GM23248 (cell line): ENCODE data around the gene ZFYVE9. TPM values are rescaled to one million over a fixed set of nuclear protein-coding genes. Genes with fewer than 3 reads are reported as not detected.

Source experiments
- DNase-seq: peaks from one replicate; pipeline ENCODE4 v3.0.0-alpha.2; 2015
- H2AFZ ChIP-seq: fragments of 200-600 bp; sonication (generic); 2 replicates; pipeline ENCODE4 v1.6.1; 2016; ENCODE audit warnings: antibody characterized with exemption
- H3F3A ChIP-seq: fragments of 200-600 bp; sonication (generic); 2 replicates; pipeline ENCODE4 v1.6.1; 2016; ENCODE audit warnings: mild to moderate bottlenecking, antibody characterized with exemption, mixed run types; ENCODE audit not compliant: insufficient read depth
- H3K27ac ChIP-seq: fragments of 200-600 bp; sonication (generic); 2 replicates; pipeline ENCODE4 v1.5.1; 2016; ENCODE audit warnings: mild to moderate bottlenecking
- H3K27me3 ChIP-seq: fragments of 200-600 bp; sonication (generic); replicated peaks from 2 replicates; pipeline ENCODE4 v1.6.1; 2016; ENCODE audit warnings: mild to moderate bottlenecking; ENCODE audit not compliant: insufficient read depth
- H3K36me3 ChIP-seq: fragments of 200-600 bp; sonication (generic); 2 replicates; pipeline ENCODE4 v1.6.1; 2016; ENCODE audit warnings: low read depth, mild to moderate bottlenecking
- H3K4me1 ChIP-seq: fragments of 200-600 bp; sonication (generic); 2 replicates; pipeline ENCODE4 v1.6.1; 2016; ENCODE audit warnings: mild to moderate bottlenecking; ENCODE audit not compliant: insufficient read depth
- H3K4me2 ChIP-seq: fragments of 200-600 bp; sonication (generic); one replicate; pipeline ENCODE4 v1.6.1; 2016; ENCODE audit warnings: mild to moderate bottlenecking; ENCODE audit not compliant: unreplicated experiment
- H3K4me3 ChIP-seq: fragments of 200-600 bp; sonication (generic); 2 replicates; pipeline ENCODE4 v1.5.1; 2016; ENCODE audit warnings: mild to moderate bottlenecking
- H3K79me2 ChIP-seq: fragments of 200-600 bp; sonication (generic); 2 replicates; pipeline ENCODE4 v1.6.1; 2016; ENCODE audit warnings: mild to moderate bottlenecking; ENCODE audit not compliant: insufficient read depth
- H3K9ac ChIP-seq: fragments of 200-600 bp; sonication (generic); 2 replicates; pipeline ENCODE4 v1.6.1; 2016; ENCODE audit warnings: mild to moderate bottlenecking
- H3K9me2 ChIP-seq: fragments of 200-600 bp; sonication (generic); 2 replicates; pipeline ENCODE4 v1.6.1; 2016; ENCODE audit warnings: mixed run types, mild to moderate bottlenecking, moderate library complexity; ENCODE audit not compliant: insufficient read depth
- H3K9me3 ChIP-seq: fragments of 200-600 bp; sonication (generic); one replicate; pipeline ENCODE4 v1.6.1; 2017; ENCODE audit warnings: low read depth
- H4K20me1 ChIP-seq: fragments of 200-600 bp; sonication (generic); 2 replicates; pipeline ENCODE4 v1.6.0; 2016; ENCODE audit not compliant: insufficient read depth
- EZH2 ChIP-seq: fragments of 200-600 bp; sonication (generic); IDR thresholded peaks from 2 replicates; pipeline ENCODE4 v1.6.1; 2018; ENCODE audit warnings: antibody characterized with exemption, mild to moderate bottlenecking; ENCODE audit not compliant: insufficient read depth, poor library complexity, severe bottlenecking
- EZH2phosphoT487 ChIP-seq: fragments of 200-600 bp; sonication (generic); IDR thresholded peaks from 2 replicates; pipeline ENCODE4 v1.6.1; 2018; ENCODE audit warnings: antibody characterized with exemption, moderate library complexity, mild to moderate bottlenecking, low read depth; ENCODE audit not compliant: insufficient read depth
- WGBS, 2 experiments: methylation state at CpG; one replicate each; pipeline ENCODE4 v1.1.6; 2015 to 2017; ENCODE audit warnings: low lambda C conversion rate in 2 of 2, low coverage in 1 of 2; ENCODE audit errors: missing lambda C conversion rate in 2 of 2; 5-methylcytosine and 5-hydroxymethylcytosine counted together
- in situ Hi-C: fragments of 300-500 bp; cut with MboI; formaldehyde crosslinking; loops from 2 replicates; pipeline ENCODE4 v1.15.0; 2020
- polyA plus RNA-seq: library from polyadenylated mRNA; unstranded; fragments of >200 nt; fragmentation: Nextera tagmentation; extraction: Ambion mirVana; gene quantifications from 2 replicates; pipeline ENCODE4 v1.2.1, GENCODE V29; 2016
- total RNA-seq: library from RNA; depleted of rRNA; stranded (reverse); fragments of >200 nt; shearing (Covaris generic); gene quantifications from 2 replicates; pipeline ENCODE4 v1.2.3, GENCODE V29; 2014; rRNA removed

The ZFYVE9 gene
- total and polyA plus RNA-seq, 2 experiments from 2014 or later: 6.4 to 28.1 TPM

GRCh38 chr1:52385376-52385775 lies 243.5 kb downstream of the ZFYVE9 start:
- H3K4me2 ChIP-seq: no peak overlapping the region
- no peak overlapping the region for H3K4me3 ChIP-seq
- H3K27me3 ChIP-seq: no peaks in the 10 kb centered on the region
- H3K36me3 ChIP-seq: no peaks in the 10 kb centered on the region
- TF ChIP-seq EZH2 (no peak), EZH2phosphoT487 (no peak)
- no peak overlapping the region for H3K27ac ChIP-seq
- H3K4me1 ChIP-seq: no peaks in the 10 kb centered on the region
- H3F3A ChIP-seq: no peaks in the 10 kb centered on the region
- H3K9me2 ChIP-seq: no peaks in the 10 kb centered on the region
- in situ Hi-C loops: no loop called here
- no peak overlapping the region for H3K9ac ChIP-seq
- H4K20me1 ChIP-seq: no peaks in the 10 kb centered on the region
- WGBS, 2 experiments: 82 to 91% methylated on average over 3 of the region's 3 CpGs
- no peak for DNase-seq
- no peak overlapping the region for H2AFZ ChIP-seq
- no peaks in the 10 kb centered on the region for H3K9me3 ChIP-seq
- H3K79me2 ChIP-seq: no peaks in the 10 kb centered on the region

DNA sequence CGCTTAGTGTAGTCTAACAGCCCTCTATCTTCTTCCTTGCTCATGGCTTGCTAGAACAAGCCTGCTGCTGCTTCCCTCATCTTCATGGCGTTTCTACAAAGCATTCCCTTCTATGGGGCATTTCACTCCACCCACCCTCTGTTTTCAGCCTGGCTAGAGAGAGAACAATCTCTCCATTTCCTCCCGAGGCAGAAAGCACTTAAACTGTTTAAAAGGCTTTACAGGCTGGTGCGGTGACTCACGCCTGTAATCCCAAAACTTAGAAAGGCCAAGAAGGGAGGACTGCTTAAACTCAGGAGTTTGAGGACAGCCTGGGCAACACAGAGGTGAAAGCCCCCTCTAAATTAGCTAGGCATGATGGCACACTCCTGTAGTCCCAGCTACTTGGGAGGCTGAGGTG lies 244.6 kb downstream of the ZFYVE9 start:
- Histone ChIP-seq H3K27me3 (no peaks in the 10 kb centered on the region), H3K36me3 (no peaks in the 10 kb centered on the region), H4K20me1 (no peaks in the 10 kb centered on the region), H3K4me3 (no peak overlapping the region), H3K4me1 (no peaks in the 10 kb centered on the region), H3K9ac (no peak overlapping the region), H3K27ac (no peak overlapping the region), H3K4me2 (no peak overlapping the region), H3K9me3 (no peaks in the 10 kb centered on the region), H3K79me2 (no peaks in the 10 kb centered on the region), H2AFZ (no peak overlapping the region), H3K9me2 (no peaks in the 10 kb centered on the region), H3F3A (no peaks in the 10 kb centered on the region)
- TF ChIP-seq EZH2 (no peak), EZH2phosphoT487 (no peak)
- 95 to 96% methylated on average over 5 of the region's 5 CpGs for WGBS, 2 experiments
- DNase-seq: no peak
- in situ Hi-C loops: no loop called here

GRCh38 chr1:52393174-52393573 lies 251.3 kb downstream of the ZFYVE9 start:
- H3K4me1 ChIP-seq: no peaks in the 10 kb centered on the region

More at GRCh38 chr1:52393174-52393573, 251.3 kb downstream of the ZFYVE9 start:
- Histone ChIP-seq H3K9ac (no peak overlapping the region), H2AFZ (no peak overlapping the region), H3K4me2 (no peak overlapping the region), H3K4me3 (no peak overlapping the region), H3K36me3 (no peaks in the 10 kb centered on the region), H3K9me2 (no peaks in the 10 kb centered on the region), H3F3A (no peaks in the 10 kb centered on the region), H3K9me3 (no peaks in the 10 kb centered on the region), H3K27ac (no peak overlapping the region), H3K79me2 (no peaks in the 10 kb centered on the region), H4K20me1 (no peaks in the 10 kb centered on the region), H3K27me3 (no peaks in the 10 kb centered on the region)
- TF ChIP-seq EZH2phosphoT487 (no peak), EZH2 (no peak)
- in situ Hi-C loops: no loop called here
- peak; percentile 4 for DNase-seq
- WGBS, 2 experiments: 94 to 97% methylated on average over 5 of the region's 5 CpGs

Other genes with a start within 250 kb of the ZFYVE9 start
- 65.3 and 67.3 TPM in 2 replicates for gene RAB3B, start 151.4 kb upstream of the ZFYVE9 start, total RNA-seq
- gene RAB3B, start 151.4 kb upstream of the ZFYVE9 start, polyA plus RNA-seq: 54.2 and 54.9 TPM in 2 replicates
- gene KTI12, start 108.3 kb upstream of the ZFYVE9 start, total RNA-seq: 8.3 and 18.3 TPM in 2 replicates
- 10.7 and 12.4 TPM in 2 replicates for gene KTI12, start 108.3 kb upstream of the ZFYVE9 start, polyA plus RNA-seq
- gene TXNDC12, start 86.9 kb upstream of the ZFYVE9 start, total RNA-seq: 59.3 and 64.9 TPM in 2 replicates
- 85.9 and 88.3 TPM in 2 replicates for gene TXNDC12, start 86.9 kb upstream of the ZFYVE9 start, polyA plus RNA-seq
- 53.2 and 68.6 TPM in 2 replicates for gene BTF3L4, start 85.8 kb upstream of the ZFYVE9 start, total RNA-seq
- 100 and 101 TPM in 2 replicates for gene BTF3L4, start 85.8 kb upstream of the ZFYVE9 start, polyA plus RNA-seq
- 29.6 and 37.2 TPM in 2 replicates for gene CC2D1B, start 224.1 kb downstream of the ZFYVE9 start, total RNA-seq
- 12.6 and 13.2 TPM in 2 replicates for gene CC2D1B, start 224.1 kb downstream of the ZFYVE9 start, polyA plus RNA-seq